MCF 10A (cell line): ENCODE results near the gene FAM168B. TPM values are rescaled to one million over a fixed set of nuclear protein-coding genes. Genes with fewer than 3 reads are reported as not detected.

Experiments used
- BruUV-seq: library from RNA; stranded (reverse); fragments of 400-500 nt; replicated peaks from 2 replicates; lab custom pipeline; 2021; lab: Mats Ljungman, UMichigan
- CTCF ChIA-PET: fragments of 300-600 bp; sonication (Branson Sonifier 250); formaldehyde crosslinking; extraction: SDS; loops from one replicate; lab custom pipeline; 2021; ENCODE audit warnings: antibody characterized with exemption, inconsistent platforms; lab: Yijun Ruan, JAX
- POLR2A ChIA-PET: fragments of 300-600, 350-650 bp; sonication (Branson Sonifier 250); formaldehyde crosslinking; extraction: SDS; loops from one replicate; lab custom pipeline; 2020; ENCODE audit warnings: antibody characterized with exemption, inconsistent platforms; lab: Yijun Ruan, JAX
- DNase-seq: peaks from one replicate; pipeline ENCODE4 v3.0.0-alpha.2; 2018; ENCODE audit not compliant: unreplicated experiment
- H3K27ac Mint-ChIP-seq: one replicate; pipeline ENCODE4 v1.8.0; 2022; ENCODE audit warnings: mild to moderate bottlenecking, low read depth, mixed read lengths; ENCODE audit not compliant: unreplicated experiment
- H3K27me3 Mint-ChIP-seq: one replicate; pipeline ENCODE4 v1.8.0; 2022; ENCODE audit warnings: mixed read lengths; ENCODE audit not compliant: insufficient read depth, unreplicated experiment
- H3K36me3 Mint-ChIP-seq: one replicate; pipeline ENCODE4 v1.8.0; 2022; ENCODE audit warnings: mild to moderate bottlenecking, moderate library complexity, mixed read lengths; ENCODE audit not compliant: insufficient read depth, unreplicated experiment
- H3K4me1 Mint-ChIP-seq: one replicate; pipeline ENCODE4 v1.8.0; 2022; ENCODE audit warnings: mixed read lengths; ENCODE audit not compliant: insufficient read depth, unreplicated experiment
- H3K4me3 Mint-ChIP-seq: one replicate; pipeline ENCODE4 v1.8.0; 2022; ENCODE audit warnings: mild to moderate bottlenecking, moderate library complexity, mixed read lengths; ENCODE audit not compliant: unreplicated experiment
- H3K9me3 Mint-ChIP-seq: one replicate; pipeline ENCODE4 v1.8.0; 2022; ENCODE audit warnings: mixed read lengths; ENCODE audit not compliant: unreplicated experiment
- CTCF ChIP-seq: fragments of 200-600 bp; IDR thresholded peaks from one replicate; pipeline ENCODE4 v1.8.0; 2022; ENCODE audit warnings: antibody characterized with exemption, mild to moderate bottlenecking; ENCODE audit not compliant: unreplicated experiment
- intact Hi-C: fragments of 100-400 bp; cut with micrococcal nuclease; formaldehyde crosslinking; loops from 2 replicates; pipeline ENCODE4 v1.14.1; 2022
- total RNA-seq: library from RNA; stranded (reverse); gene quantifications from 2 replicates; pipeline ENCODE4 v1.2.3, GENCODE V29; 2022

Gene FAM168B
- total RNA-seq, 1 experiment from 2014 or later = 159 TPM

GRCh38 chr2:131049150-131049718 lies 44.0 kb downstream of the FAM168B start:
- H3K27ac Mint-ChIP-seq = peak overlapping the region; percentile 23
- DNase-seq = no peak
- no peaks in the 10 kb centered on the region for H3K4me1 Mint-ChIP-seq
- H3K9me3 Mint-ChIP-seq = no peaks in the 10 kb centered on the region
- H3K27me3 Mint-ChIP-seq = no peaks in the 10 kb centered on the region
- TF ChIP-seq CTCF = no peak
- no TSS peak for BruUV-seq
- no peak overlapping the region for H3K4me3 Mint-ChIP-seq
- CTCF ChIA-PET = no interaction called here
- peaks cover 80% of the 10 kb centered on the region for H3K36me3 Mint-ChIP-seq
- POLR2A ChIA-PET = interaction anchor here (1.1 kb wide), 1 partner anchor 17 kb away, joined by 5 read pairs; no protein-coding TSS in a partner anchor
- intact Hi-C loops = no loop called here

DNA sequence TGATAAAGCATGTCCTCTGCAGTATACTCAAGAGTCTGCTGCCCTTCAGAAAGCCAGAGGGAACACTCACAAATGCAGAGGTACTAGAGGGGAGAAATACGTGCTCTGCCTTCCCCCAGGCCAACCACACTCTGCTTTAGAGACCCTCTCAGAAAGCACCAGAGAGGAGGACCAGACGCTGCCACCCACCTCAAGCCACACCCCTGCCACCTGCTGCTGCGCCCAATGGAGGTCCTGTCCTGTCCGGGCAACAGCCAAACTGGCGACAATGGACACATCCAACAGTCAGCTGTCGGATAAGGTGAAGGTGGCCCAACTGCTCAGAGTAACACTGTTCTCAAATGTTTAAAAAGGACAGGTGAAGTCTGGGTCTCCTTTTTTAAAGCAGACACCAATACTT lies 44.6 kb downstream of the FAM168B start:
- no peak for DNase-seq
- no peak for TF ChIP-seq CTCF
- intact Hi-C loops = no loop called here

GRCh38 chr2:131047920-131048560 lies 45.2 kb downstream of the FAM168B start:
- Mint-ChIP-seq H3K4me1 (no peaks in the 10 kb centered on the region), H3K27ac (no peak overlapping the region), H3K27me3 (no peaks in the 10 kb centered on the region), H3K4me3 (no peak overlapping the region), H3K36me3 (peaks cover 73% of the 10 kb centered on the region), H3K9me3 (no peaks in the 10 kb centered on the region)
- ChIA-PET CTCF (interaction anchor here (1.9 kb wide), 1 partner anchor 11 kb away, joined by 6 read pairs; no protein-coding TSS in a partner anchor), POLR2A (interaction anchor here (1.1 kb wide), 1 partner anchor 445 kb away, joined by 3 read pairs; no protein-coding TSS in a partner anchor)
- no peak for DNase-seq
- intact Hi-C loops = no loop called here
- TF ChIP-seq CTCF = no peak
- BruUV-seq = no TSS peak

More for the DNA sequence above, 44.6 kb downstream of the FAM168B start:
- Mint-ChIP-seq H3K4me3 (no peak overlapping the region), H3K27ac (no peak overlapping the region), H3K9me3 (no peaks in the 10 kb centered on the region), H3K36me3 (peaks cover 79% of the 10 kb centered on the region), H3K27me3 (no peaks in the 10 kb centered on the region), H3K4me1 (no peaks in the 10 kb centered on the region)
- BruUV-seq = no TSS peak
- ChIA-PET CTCF (no interaction called here), POLR2A (no interaction called here)

- Mint-ChIP-seq H3K9me3 (no peaks in the 10 kb centered on the region), H3K4me3 (no peak overlapping the region), H3K36me3 (peaks cover 63% of the 10 kb centered on the region), H3K4me1 (no peaks in the 10 kb centered on the region), H3K27me3 (no peaks in the 10 kb centered on the region), H3K27ac (no peak overlapping the region)
- DNase-seq = no peak
- TF ChIP-seq CTCF = no peak
- no TSS peak for BruUV-seq
- ChIA-PET POLR2A (interaction anchor here (1.1 kb wide), 1 partner anchor 446 kb away, joined by 3 read pairs; no protein-coding TSS in a partner anchor), CTCF (interaction anchor here (1.9 kb wide), 1 partner anchor 10 kb away, joined by 6 read pairs; no protein-coding TSS in a partner anchor)
- intact Hi-C loops = no loop called here
Observed at GRCh38 chr2:131046918-131047652, 46.2 kb downstream of the FAM168B start.
